Pancreas (tissue), 10 donors: ENCODE measurements around the gene RPA1. TPM values are rescaled to one million over a fixed set of nuclear protein-coding genes. Genes with fewer than 3 reads are reported as not detected.

Experiments used
- ATAC-seq, 4 donors: fragments of 200-7000 bp; cut with Tn5 transposase; one replicate each; pipeline versions ENCODE4 v1.8.0 to v1.9.1; 2020; ENCODE audit warnings: mild to moderate bottlenecking in 4 of 4, moderate library complexity in 4 of 4
- DNase-seq, 6 donors: peaks; one replicate each; pipeline ENCODE4 v3.0.0-alpha.2; 2020
- FAIRE-seq: peaks from 2 replicates; lab custom pipeline; 2012; peaks lifted over from hg19 to GRCh38; lab: Jason Lieb, UNC
- H3K27ac ChIP-seq, 4 donors: fragments of 200-600 bp; sonication (generic); 1 replicate in 3 of 4; 2 replicates in 1 of 4; pipeline versions ENCODE4 v1.5.0 to v1.8.0; 2020
- H3K27me3 ChIP-seq, 4 donors: fragments of 200-600 bp; one replicate each; pipeline ENCODE4 v1.8.0; 2021
- H3K36me3 ChIP-seq, 3 donors: fragments of 200-600 bp; sonication (generic) in 1 of 3; one replicate each; pipeline versions ENCODE4 v1.5.0 to v1.8.0; 2020 to 2021
- H3K4me1 ChIP-seq, 3 donors: fragments of 200-600 bp; one replicate each; pipeline ENCODE4 v1.8.0; 2021
- H3K4me3 ChIP-seq, 4 donors: fragments of 200-600 bp; sonication (generic) in 2 of 4; one replicate each; pipeline versions ENCODE4 v1.5.0 to v1.8.0; 2020 to 2021
- H3K9me3 ChIP-seq, 4 donors: fragments of 200-600 bp; one replicate each; pipeline ENCODE4 v1.8.0; 2021
- CTCF ChIP-seq, 4 donors: fragments of 200-600 bp; sonication (generic) in 3 of 4; IDR thresholded peaks; one replicate each; pipeline versions ENCODE4 v1.5.0 to v1.8.0; 2021; ENCODE audit warnings: antibody characterized with exemption in 4 of 4
- WGBS, 2 donors: extraction: QIAGEN DNeasy Blood & Tissue Kit; methylation state at CpG; one replicate each; pipeline ENCODE4 v1.1.7; 2013; 5-methylcytosine and 5-hydroxymethylcytosine counted together
- intact Hi-C, 3 donors: fragments of 100-400 bp; cut with DNase I; formaldehyde crosslinking; loops; one replicate each; pipeline versions ENCODE4 v1.11.1 to v1.14.2; 2022
- polyA plus RNA-seq, 2 donors: library from polyadenylated mRNA; stranded (reverse); fragments of 200-250 nt; gene quantifications; one replicate each; pipeline ENCODE4 v1.2.3, GENCODE V29; 2013
- total RNA-seq, 6 donors: library from RNA; stranded (reverse); fragmentation: NEBNext Ultra II Directional in 4 of 6; extraction: Animal tissue kit (Norgen Biotek cat#: 25700) in 4 of 6; gene quantifications; one replicate each; pipeline versions ENCODE4 v1.2.1 to v1.2.4, GENCODE V29; 2021 to 2023
- donor health status: healthy with polysubstance abuse.
- donor health status: DM: no; HTN: no; CAD: no; lungs with moderate emphysema.
- donor health status: DM: no; HTN: no; CAD: no.
- donor health status: control.
- donor health status: control.
- donor health status: Bipolar disorder and iron deficiency.
- donor health status: DM: yes; HTN: yes; CAD: no.
- donor health status: DM: no; HTN: no; CAD: no.
- donor health status: DM: no; HTN: no; CAD: no.
- donor health status: DM: yes; HTN: yes; CAD: no.

The RPA1 gene
- total and polyA plus RNA-seq, 8 donors = 6.5 to 43.9 (median 36.1) TPM

- no peak for FAIRE-seq
- Histone ChIP-seq H3K36me3 (no peaks in the 10 kb centered on the region), H3K4me3 (no peak overlapping the region), H3K9me3 (no peaks in the 10 kb centered on the region), H3K27ac (no peak overlapping the region), H3K4me1 (no peaks in the 10 kb centered on the region), H3K27me3 (no peaks in the 10 kb centered on the region)
- DNase-seq = no peak
- 71 to 76% methylated on average over 15 to 23 of the region's 23 CpGs for WGBS, 2 donors
- TF ChIP-seq CTCF (IDR thresholded peaks at IDR 0.05) = no peak
- ATAC-seq = no peak
- intact Hi-C loops = no loop called here
Measured at GRCh38 chr17:1941272-1942065, 111.7 kb downstream of the RPA1 start.

- H3K27me3 ChIP-seq = no peaks in the 10 kb centered on the region
- intact Hi-C loops = no loop called here
- 80 to 87% methylated on average over 7 of the region's 7 CpGs for WGBS, 2 donors
- DNase-seq (no peak), ATAC-seq (no peak), FAIRE-seq (no peak)
- no peaks in the 10 kb centered on the region for H3K9me3 ChIP-seq
- no peak for TF ChIP-seq CTCF (IDR thresholded peaks at IDR 0.05)
- H3K4me3 ChIP-seq = no peak overlapping the region
- no peaks in the 10 kb centered on the region for H3K36me3 ChIP-seq
- no peaks in the 10 kb centered on the region for H3K4me1 ChIP-seq
- H3K27ac ChIP-seq = no peak overlapping the region
Measured at GRCh38 chr17:1942066-1942365, 112.2 kb downstream of the RPA1 start.

DNA sequence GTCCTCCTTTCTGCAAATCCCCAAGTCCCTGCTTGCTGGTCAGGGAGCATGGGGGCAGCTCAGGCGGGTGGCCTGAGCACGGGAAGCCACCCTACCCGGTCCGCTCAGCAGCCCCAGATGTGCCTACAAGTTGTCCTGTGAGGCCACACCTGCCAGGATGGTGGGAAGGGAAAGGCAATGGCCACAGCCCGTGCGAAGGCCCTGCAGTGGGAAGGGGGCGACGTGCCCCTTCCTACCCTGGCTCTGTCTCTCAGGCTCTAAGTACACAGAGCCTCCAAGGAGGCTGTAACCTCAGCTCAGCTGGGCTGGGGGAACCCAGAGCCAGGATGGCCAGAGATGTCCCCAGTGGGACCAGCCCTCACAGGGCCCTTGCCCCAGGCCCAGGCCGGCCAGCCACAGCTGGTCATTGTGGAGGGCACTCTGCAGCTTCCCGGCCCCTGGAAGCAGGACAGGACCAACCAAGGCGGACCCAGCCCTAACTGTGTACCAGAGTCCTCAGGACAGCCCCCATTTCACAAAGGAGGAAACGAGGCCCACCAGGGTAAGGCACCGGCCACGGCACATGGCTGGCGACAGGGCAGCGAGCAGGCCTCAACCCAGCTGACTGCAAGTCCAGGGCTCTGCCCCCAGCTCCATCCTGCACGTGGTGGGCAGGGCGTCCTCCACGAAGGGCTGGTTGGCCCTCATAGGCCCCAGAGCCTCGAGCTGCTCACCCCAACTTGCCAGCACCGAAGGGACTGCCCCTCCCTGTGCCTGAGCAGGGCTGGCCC, 113.0 kb downstream of the RPA1 start:
- no peak for ATAC-seq
- TF ChIP-seq CTCF (IDR thresholded peaks at IDR 0.05) = no peak

DNA sequence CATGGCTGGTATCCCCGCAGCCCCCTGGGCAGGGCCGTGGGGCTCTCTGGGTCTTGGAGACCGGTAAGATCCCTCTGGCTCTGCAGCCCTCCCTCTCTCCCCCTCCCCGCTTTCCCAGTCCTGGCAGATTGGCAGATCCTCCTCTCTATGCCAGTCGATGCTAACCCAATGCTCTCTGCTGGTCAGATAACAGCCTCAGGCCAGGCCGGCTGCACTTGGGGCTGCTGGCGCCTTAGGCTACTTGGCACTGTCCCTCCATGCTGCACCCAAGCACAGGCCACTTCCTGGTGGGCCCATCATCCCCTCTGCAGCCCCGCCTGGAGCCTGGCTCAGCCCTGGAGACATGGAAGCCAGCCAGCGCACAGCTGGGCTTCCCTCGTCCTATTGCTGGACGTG, 113.6 kb downstream of the RPA1 start:
- DNase-seq (no peak), ATAC-seq (no peak), FAIRE-seq (no peak)
- TF ChIP-seq CTCF (IDR thresholded peaks at IDR 0.05) = no peak
- H3K4me3 ChIP-seq = no peak overlapping the region
- no peaks in the 10 kb centered on the region for H3K4me1 ChIP-seq
- intact Hi-C loops = no loop called here
- H3K27me3 ChIP-seq = no peaks in the 10 kb centered on the region
- H3K27ac ChIP-seq = no peak overlapping the region
- H3K36me3 ChIP-seq = no peaks in the 10 kb centered on the region
- WGBS, 2 donors = 83% methylated on average over 11 of the region's 11 CpGs
- H3K9me3 ChIP-seq = no peaks in the 10 kb centered on the region

More for the DNA sequence above, 113.0 kb downstream of the RPA1 start:
- no peaks in the 10 kb centered on the region for H3K27me3 ChIP-seq
- intact Hi-C loops = no loop called here
- H3K27ac ChIP-seq = no peak overlapping the region
- WGBS, 2 donors = 85 to 86% methylated on average over 21 of the region's 21 CpGs
- FAIRE-seq (no peak), DNase-seq (no peak)
- no peaks in the 10 kb centered on the region for H3K36me3 ChIP-seq
- H3K9me3 ChIP-seq = no peaks in the 10 kb centered on the region
- no peak overlapping the region for H3K4me3 ChIP-seq
- H3K4me1 ChIP-seq = no peaks in the 10 kb centered on the region

DNA sequence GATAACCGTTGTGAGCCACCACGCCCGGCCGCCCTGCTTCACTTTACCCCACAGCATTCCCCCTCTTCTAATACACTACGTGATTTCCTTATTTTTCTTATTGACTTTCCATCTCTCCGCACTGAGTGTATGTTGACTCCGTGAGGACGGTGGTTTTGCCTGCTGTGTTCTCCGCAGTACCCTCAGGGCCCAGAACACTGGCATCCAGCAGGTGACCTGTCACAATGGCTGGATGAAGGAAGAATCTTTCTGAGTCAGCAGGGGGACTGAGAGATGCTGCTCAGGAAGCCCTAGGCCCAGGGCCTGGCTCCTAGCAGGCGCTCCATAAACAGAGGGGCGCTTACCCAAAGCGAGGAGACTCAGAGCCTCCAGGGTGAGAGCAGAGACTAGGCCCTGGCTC, 115.8 kb downstream of the RPA1 start:
- 92 to 93% methylated on average over 12 of the region's 12 CpGs for WGBS, 2 donors
- no peak for FAIRE-seq
- Histone ChIP-seq H3K27me3 (no peaks in the 10 kb centered on the region), H3K36me3 (no peaks in the 10 kb centered on the region), H3K4me3 (no peak overlapping the region), H3K4me1 (no peaks in the 10 kb centered on the region), H3K27ac (no peak overlapping the region), H3K9me3 (no peaks in the 10 kb centered on the region)
- intact Hi-C loops = no loop called here
- TF ChIP-seq CTCF (IDR thresholded peaks at IDR 0.05) = no peak
- DNase-seq = no peak
- ATAC-seq = no peak
